Caco-2 (cell line): ENCODE data around the gene ADAT2. TPM values are rescaled to one million over a fixed set of nuclear protein-coding genes. Genes with fewer than 3 reads are reported as not detected.

ENCODE experiments used
- Bru-seq: library from RNA; stranded (reverse); fragments of 400-500 nt; gene quantifications from one replicate; lab custom pipeline; 2021; lab: Mats Ljungman, UMichigan
- BruChase-seq, 2 experiments: library from RNA; stranded (reverse); fragments of 400-500 nt; gene quantifications; one replicate each; lab custom pipeline; 2021; lab: Mats Ljungman, UMichigan
- BruUV-seq: library from RNA; stranded (reverse); fragments of 400-500 nt; replicated peaks from 2 replicates; lab custom pipeline; 2021; lab: Mats Ljungman, UMichigan
- CTCF ChIA-PET: fragments of 300-600 bp; sonication (Branson Sonifier 250); formaldehyde crosslinking; loops from one replicate; lab custom pipeline; 2022; ENCODE audit warnings: antibody characterized with exemption; lab: Charles Lee
- POLR2A ChIA-PET: fragments of 300-600 bp; sonication (Branson Sonifier 250); formaldehyde crosslinking; loops from one replicate; lab custom pipeline; 2022; ENCODE audit warnings: antibody characterized with exemption; lab: Charles Lee
- DNase-seq, 2 experiments: peaks; one replicate each; pipeline versions ENCODE4 v3.0.0 to v3.0.0-alpha.2; 2020 to 2022
- H3K27me3 ChIP-seq: replicated peaks from 2 replicates; pipeline ENCODE4 v1.6.0; 2011; ENCODE audit warnings: low read length; ENCODE audit not compliant: control insufficient read depth, insufficient read depth
- H3K36me3 ChIP-seq: 2 replicates; pipeline ENCODE4 v1.5.1; 2011; ENCODE audit warnings: low read length; ENCODE audit not compliant: control insufficient read depth, insufficient read depth
- H3K4me1 ChIP-seq: fragments of 250-450 bp; sonication (Bioruptor Pico); 2 replicates; pipeline ENCODE4 v1.5.1; 2020; ENCODE audit warnings: mild to moderate bottlenecking
- H3K4me3 ChIP-seq: 2 replicates; pipeline ENCODE4 v1.5.1; 2011; ENCODE audit warnings: low read depth, mild to moderate bottlenecking, control low read depth, low read length
- H3K9me3 ChIP-seq: fragments of 250-450 bp; sonication (Bioruptor Pico); 2 replicates; pipeline ENCODE4 v1.5.1; 2020; ENCODE audit warnings: mild to moderate bottlenecking, moderate library complexity
- H3K27ac Mint-ChIP-seq: one replicate; pipeline ENCODE4 v1.8.0; 2022; ENCODE audit warnings: mixed read lengths; ENCODE audit not compliant: unreplicated experiment
- H3K27me3 Mint-ChIP-seq: one replicate; pipeline ENCODE4 v1.8.0; 2022; ENCODE audit warnings: mixed read lengths; ENCODE audit not compliant: insufficient read depth, unreplicated experiment
- H3K36me3 Mint-ChIP-seq: one replicate; pipeline ENCODE4 v1.8.0; 2022; ENCODE audit warnings: mild to moderate bottlenecking, mixed read lengths; ENCODE audit not compliant: insufficient read depth, unreplicated experiment
- H3K4me1 Mint-ChIP-seq: one replicate; pipeline ENCODE4 v1.8.0; 2022; ENCODE audit warnings: low read depth, mixed read lengths; ENCODE audit not compliant: unreplicated experiment
- H3K4me3 Mint-ChIP-seq: one replicate; pipeline ENCODE4 v1.8.0; 2022; ENCODE audit warnings: mild to moderate bottlenecking, moderate library complexity, mixed read lengths; ENCODE audit not compliant: unreplicated experiment
- H3K9me3 Mint-ChIP-seq: one replicate; pipeline ENCODE4 v1.8.0; 2022; ENCODE audit warnings: mixed read lengths; ENCODE audit not compliant: unreplicated experiment
- intact Hi-C: fragments of 100-400 bp; cut with micrococcal nuclease; formaldehyde crosslinking; loops from one replicate; pipeline ENCODE4 v1.10.0; 2022; ENCODE audit not compliant: unreplicated experiment
- long read RNA-seq: library from polyadenylated mRNA; stranded (forward); transcript quantifications from one replicate; pipeline ENCODE4 v2.0.0, GENCODE V29; 2022
- total RNA-seq: library from RNA; stranded (reverse); gene quantifications from 2 replicates; pipeline ENCODE4 v1.2.3, GENCODE V29; 2022
- TF ChIP-seq, protein P1 (sequence below), 2 experiments: fragments of 200-600 bp in 1 of 2; IDR thresholded peaks; 1 replicate in 1 of 2; 2 replicates in 1 of 2; pipeline versions ENCODE4 v1.5.1 to v1.8.0; 2011 to 2022; ENCODE audit warnings: antibody characterized with exemption in 1 of 2, control low read depth in 1 of 2, inconsistent platforms in 1 of 2, low read depth in 1 of 2, low read length in 1 of 2, mild to moderate bottlenecking in 1 of 2, moderate library complexity in 1 of 2; ENCODE audit not compliant: insufficient read depth in 1 of 2, severe bottlenecking in 1 of 2, unreplicated experiment in 1 of 2

ADAT2 gene
- total RNA-seq (12.7 and 13.9 TPM in 2 replicates), Bru-seq, nascent RNA (percentile 84 among the genes with signal in this experiment), BruChase-seq, experiment 1, labeled RNA remaining after a 2-hour chase (percentile 85 among the genes with signal in this experiment), BruChase-seq, experiment 2, labeled RNA remaining after a 6-hour chase (percentile 76 among the genes with signal in this experiment)
- long read RNA-seq, full-length matches to known transcripts: 15 of 26 reads
- long read RNA-seq, partial matches to known transcripts: 0 of 26 reads
- long read RNA-seq, other reads (novel, unspliced or antisense): 11 of 26 reads

DNA sequence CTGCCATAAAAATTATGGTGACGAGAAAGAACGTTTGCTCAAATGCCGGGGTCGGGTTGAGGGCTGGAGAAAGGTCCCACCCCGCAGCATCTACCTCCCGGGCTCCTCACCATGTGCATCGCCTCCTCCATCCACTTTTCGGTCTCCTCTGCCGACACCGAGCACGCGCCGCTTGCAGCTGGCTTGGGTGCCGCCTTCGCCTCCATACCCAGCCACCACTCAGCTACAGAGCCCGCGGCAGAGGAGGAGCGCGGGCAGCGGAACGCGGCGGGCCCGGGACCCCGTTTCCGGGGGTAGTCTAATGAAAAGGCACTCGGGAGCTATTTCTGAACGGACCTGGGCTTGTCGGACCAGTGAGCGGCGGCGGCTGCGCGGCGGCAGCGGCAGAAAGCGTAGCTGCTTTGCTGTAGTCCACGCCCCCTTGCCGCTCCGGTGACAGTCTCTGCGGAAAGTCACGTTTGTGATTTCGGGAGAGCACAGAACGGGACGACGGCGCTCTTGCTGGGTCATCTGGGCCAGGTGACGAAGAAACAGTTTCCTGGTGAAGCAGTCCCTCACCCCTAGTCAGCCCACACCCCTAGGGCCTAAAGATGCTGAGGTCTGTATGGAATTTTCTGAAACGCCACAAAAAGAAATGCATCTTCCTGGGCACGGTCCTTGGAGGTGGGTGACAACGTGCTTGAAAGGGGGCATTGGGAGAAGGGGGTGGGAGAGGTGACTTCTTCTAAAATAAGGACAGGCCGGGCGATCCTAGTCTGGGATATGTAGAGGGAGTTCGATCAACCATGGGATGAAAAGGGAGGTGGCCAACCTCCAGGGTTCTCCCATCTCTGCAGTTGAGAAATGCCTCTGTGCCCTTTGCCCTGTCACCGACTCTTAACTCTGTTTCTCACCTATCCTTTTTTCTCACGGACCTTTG is at the start of gene ADAT2, which contains the start of gene PEX3:
ADAT2 (minus strand) TSS at position 243 of the 919 bp plus-strand sequence; CDS start at position 206, 37 bp downstream.
PEX3 (plus strand) TSS at position 353 of the 919 bp plus-strand sequence; CDS start at position 591, 238 bp downstream.
- peaks cover 16% of the 10 kb centered on the region for H3K36me3 Mint-ChIP-seq
- Histone ChIP-seq H3K27me3 (no peaks in the 10 kb centered on the region), H3K4me1 (peaks cover 11% of the 10 kb centered on the region), H3K9me3 (no peaks in the 10 kb centered on the region), H3K36me3 (no peaks in the 10 kb centered on the region), H3K4me3 (peak within 1 kb of the TSS; percentile 69)
- POLR2A ChIA-PET: interaction anchor here (1.1 to 1.5 kb wide), 3 partner anchors 40 to 393 kb away, joined by 4 to 8 read pairs (median 5); partner anchors contain the start of genes FUCA2 and LTV1
- BruUV-seq: TSS peak; percentile 60
- peak; percentile 95 for DNase-seq
- no peaks in the 10 kb centered on the region for H3K9me3 Mint-ChIP-seq
- no peaks in the 10 kb centered on the region for H3K27me3 Mint-ChIP-seq
- peaks cover 11% of the 10 kb centered on the region for H3K4me1 Mint-ChIP-seq
- intact Hi-C loops: loop anchor here (2.0 to 5.0 kb wide), 2 partner anchors 86 to 202 kb away; no protein-coding TSS in a partner anchor
- peak within 1 kb of the TSS; percentile 95 for H3K4me3 Mint-ChIP-seq
- TF ChIP-seq, protein P1, sequence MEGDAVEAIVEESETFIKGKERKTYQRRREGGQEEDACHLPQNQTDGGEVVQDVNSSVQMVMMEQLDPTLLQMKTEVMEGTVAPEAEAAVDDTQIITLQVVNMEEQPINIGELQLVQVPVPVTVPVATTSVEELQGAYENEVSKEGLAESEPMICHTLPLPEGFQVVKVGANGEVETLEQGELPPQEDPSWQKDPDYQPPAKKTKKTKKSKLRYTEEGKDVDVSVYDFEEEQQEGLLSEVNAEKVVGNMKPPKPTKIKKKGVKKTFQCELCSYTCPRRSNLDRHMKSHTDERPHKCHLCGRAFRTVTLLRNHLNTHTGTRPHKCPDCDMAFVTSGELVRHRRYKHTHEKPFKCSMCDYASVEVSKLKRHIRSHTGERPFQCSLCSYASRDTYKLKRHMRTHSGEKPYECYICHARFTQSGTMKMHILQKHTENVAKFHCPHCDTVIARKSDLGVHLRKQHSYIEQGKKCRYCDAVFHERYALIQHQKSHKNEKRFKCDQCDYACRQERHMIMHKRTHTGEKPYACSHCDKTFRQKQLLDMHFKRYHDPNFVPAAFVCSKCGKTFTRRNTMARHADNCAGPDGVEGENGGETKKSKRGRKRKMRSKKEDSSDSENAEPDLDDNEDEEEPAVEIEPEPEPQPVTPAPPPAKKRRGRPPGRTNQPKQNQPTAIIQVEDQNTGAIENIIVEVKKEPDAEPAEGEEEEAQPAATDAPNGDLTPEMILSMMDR (IDR thresholded peaks at IDR 0.05; ENCODE audit: insufficient read depth in 1 of 2, low read depth in 1 of 2, low read length in 1 of 2, severe bottlenecking in 1 of 2, unreplicated experiment in 1 of 2): no peak
- H3K27ac Mint-ChIP-seq: peak within 1 kb of the TSS; percentile 98
- CTCF ChIA-PET: interaction anchor here (1.1 kb wide), 1 partner anchor 976 kb away, joined by 4 read pairs; no protein-coding TSS in a partner anchor

DNA sequence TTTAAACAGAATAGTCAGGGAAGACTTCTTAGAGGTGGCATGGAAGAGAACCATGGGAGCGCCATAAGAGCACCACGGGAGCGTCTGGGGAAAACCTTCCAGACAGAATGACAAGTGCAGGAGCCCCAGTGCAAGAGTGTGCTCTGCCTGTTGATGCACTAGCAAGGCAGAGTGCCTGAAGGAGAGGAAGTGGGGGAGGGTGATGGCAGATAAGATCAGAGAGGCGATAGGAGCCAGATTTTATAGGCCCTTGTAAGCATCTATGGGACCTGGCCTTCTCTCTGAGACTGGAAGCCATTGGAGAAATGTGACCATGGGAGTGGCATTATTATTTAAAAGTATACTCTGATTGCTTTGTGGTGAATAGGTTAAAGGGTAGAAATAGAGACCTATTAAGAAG is 47.9 kb upstream of the ADAT2 start:
- no TSS peak for BruUV-seq
- no peaks in the 10 kb centered on the region for H3K27me3 ChIP-seq
- POLR2A ChIA-PET: no interaction called here
- no peaks in the 10 kb centered on the region for H3K9me3 ChIP-seq
- Mint-ChIP-seq H3K27ac (no peak overlapping the region), H3K36me3 (peaks cover 67% of the 10 kb centered on the region), H3K4me3 (no peak overlapping the region), H3K9me3 (no peaks in the 10 kb centered on the region), H3K4me1 (peaks cover 12% of the 10 kb centered on the region), H3K27me3 (no peaks in the 10 kb centered on the region)
- intact Hi-C loops: loop anchor here (10.0 kb wide), 1 partner anchor 804 kb away; no protein-coding TSS in a partner anchor
- CTCF ChIA-PET: no interaction called here
- peaks cover 5% of the 10 kb centered on the region; the same call in 1 of the 2 replicates for H3K36me3 ChIP-seq
- H3K4me1 ChIP-seq: no peaks in the 10 kb centered on the region
- no peak overlapping the region for H3K4me3 ChIP-seq
- DNase-seq: no peak
- TF ChIP-seq, protein P1 (IDR thresholded peaks at IDR 0.05; ENCODE audit: insufficient read depth in 1 of 2, low read depth in 1 of 2, low read length in 1 of 2, severe bottlenecking in 1 of 2, unreplicated experiment in 1 of 2): no peak

DNA sequence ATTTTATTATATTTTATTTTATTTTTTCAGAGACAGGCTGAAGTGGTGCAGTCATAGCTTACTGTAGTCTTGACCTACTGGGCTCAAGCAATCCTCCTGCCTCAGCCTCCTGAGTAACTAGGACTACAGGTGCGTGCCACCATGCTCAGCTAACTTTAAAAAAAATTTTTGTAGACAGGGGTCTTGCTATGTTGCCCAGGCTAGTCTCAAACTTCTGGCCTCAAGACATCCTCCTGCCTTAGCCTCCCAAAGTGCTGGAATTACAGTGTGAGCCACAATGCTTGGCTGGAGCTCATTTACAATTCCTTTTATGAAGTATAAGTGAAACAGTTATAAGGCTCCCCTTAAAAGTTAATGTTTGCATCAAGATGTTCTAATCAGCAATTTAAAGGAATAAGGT is 46.5 kb upstream of the ADAT2 start:
- H3K4me3 Mint-ChIP-seq: no peak overlapping the region
- no peak overlapping the region for H3K27ac Mint-ChIP-seq
- BruUV-seq: no TSS peak
- H3K36me3 Mint-ChIP-seq: peaks cover 69% of the 10 kb centered on the region
- no peak for DNase-seq
- intact Hi-C loops: loop anchor here (10.0 kb wide), 1 partner anchor 802 kb away; no protein-coding TSS in a partner anchor
- ChIA-PET CTCF (no interaction called here), POLR2A (no interaction called here)
- Histone ChIP-seq H3K9me3 (no peaks in the 10 kb centered on the region), H3K4me3 (no peak overlapping the region), H3K4me1 (no peaks in the 10 kb centered on the region), H3K27me3 (no peaks in the 10 kb centered on the region), H3K36me3 (peaks cover 5% of the 10 kb centered on the region; the same call in 1 of the 2 replicates)
- TF ChIP-seq, protein P1 (IDR thresholded peaks at IDR 0.05; ENCODE audit: insufficient read depth in 1 of 2, low read depth in 1 of 2, low read length in 1 of 2, severe bottlenecking in 1 of 2, unreplicated experiment in 1 of 2): no peak
- H3K27me3 Mint-ChIP-seq: no peaks in the 10 kb centered on the region
- peaks cover 15% of the 10 kb centered on the region for H3K4me1 Mint-ChIP-seq
- no peaks in the 10 kb centered on the region for H3K9me3 Mint-ChIP-seq
